Measurements from ENCODE around the gene ARHGAP26. TPM values are rescaled to one million over a fixed set of nuclear protein-coding genes. Genes with fewer than 3 reads are reported as not detected.

Gene ARHGAP26
- total and polyA plus RNA-seq, 4 donors, result 1.8 to 16.7 (median 4.1) TPM

GRCh38 chr5:142780871-142781270 is 10.7 kb downstream of the ARHGAP26 start (continued):
- no peak for TF ChIP-seq RXRA (IDR thresholded peaks at IDR 0.05)
- TF ChIP-seq, protein P1, sequence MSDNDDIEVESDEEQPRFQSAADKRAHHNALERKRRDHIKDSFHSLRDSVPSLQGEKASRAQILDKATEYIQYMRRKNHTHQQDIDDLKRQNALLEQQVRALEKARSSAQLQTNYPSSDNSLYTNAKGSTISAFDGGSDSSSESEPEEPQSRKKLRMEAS (IDR thresholded peaks at IDR 0.05), result no peak

- Histone ChIP-seq H3K27me3 (ENCODE audit: control insufficient read depth in 4 of 4, insufficient read depth in 4 of 4, low read length in 3 of 4) (no peaks in the 10 kb centered on the region), H3K4me1 (ENCODE audit: control insufficient read depth in 4 of 4, insufficient read depth in 4 of 4, low read length in 3 of 4) (peaks cover 0 to 25% (median 7%) of the 10 kb centered on the region in 4 donors), H3K9ac (ENCODE audit: low read depth in 1 of 2, low read length in 2 of 2) (no peak overlapping the region), H3K36me3 (ENCODE audit: control insufficient read depth in 4 of 4, insufficient read depth in 3 of 4, low read depth in 1 of 4, low read length in 3 of 4) (no peaks in the 10 kb centered on the region), H3K4me3 (ENCODE audit: low read depth in 1 of 3, low read length in 3 of 3) (no peak overlapping the region), H3K9me3 (ENCODE audit: control insufficient read depth in 4 of 4, low read length in 3 of 4) (no peaks in the 10 kb centered on the region), H3K27ac (ENCODE audit: low read depth in 1 of 2, low read length in 2 of 2) (no peak overlapping the region)
- 81% methylated on average over 8 of the region's 8 CpGs for WGBS
- TF ChIP-seq FOXA1 (IDR thresholded peaks at IDR 0.05) (no peak), YY1 (IDR thresholded peaks at IDR 0.05) (no peak), TAF1 (conservative IDR thresholded peaks at IDR 0.05) (no peak), NR2F2 (IDR thresholded peaks at IDR 0.05) (peak; percentile 58), SP1 (IDR thresholded peaks at IDR 0.05) (peak; percentile 11), RXRA (IDR thresholded peaks at IDR 0.05) (no peak), JUND (IDR thresholded peaks at IDR 0.05) (no peak), REST (IDR thresholded peaks at IDR 0.05) (no peak), EGR1 (IDR thresholded peaks at IDR 0.05; ENCODE audit: low read depth in 2 of 2) (no peak), RAD21 (IDR thresholded peaks at IDR 0.05) (no peak)
- TF ChIP-seq, protein P2, sequence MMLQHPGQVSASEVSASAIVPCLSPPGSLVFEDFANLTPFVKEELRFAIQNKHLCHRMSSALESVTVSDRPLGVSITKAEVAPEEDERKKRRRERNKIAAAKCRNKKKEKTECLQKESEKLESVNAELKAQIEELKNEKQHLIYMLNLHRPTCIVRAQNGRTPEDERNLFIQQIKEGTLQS (IDR thresholded peaks at IDR 0.05), result no peak
- TF ChIP-seq, protein P3, sequence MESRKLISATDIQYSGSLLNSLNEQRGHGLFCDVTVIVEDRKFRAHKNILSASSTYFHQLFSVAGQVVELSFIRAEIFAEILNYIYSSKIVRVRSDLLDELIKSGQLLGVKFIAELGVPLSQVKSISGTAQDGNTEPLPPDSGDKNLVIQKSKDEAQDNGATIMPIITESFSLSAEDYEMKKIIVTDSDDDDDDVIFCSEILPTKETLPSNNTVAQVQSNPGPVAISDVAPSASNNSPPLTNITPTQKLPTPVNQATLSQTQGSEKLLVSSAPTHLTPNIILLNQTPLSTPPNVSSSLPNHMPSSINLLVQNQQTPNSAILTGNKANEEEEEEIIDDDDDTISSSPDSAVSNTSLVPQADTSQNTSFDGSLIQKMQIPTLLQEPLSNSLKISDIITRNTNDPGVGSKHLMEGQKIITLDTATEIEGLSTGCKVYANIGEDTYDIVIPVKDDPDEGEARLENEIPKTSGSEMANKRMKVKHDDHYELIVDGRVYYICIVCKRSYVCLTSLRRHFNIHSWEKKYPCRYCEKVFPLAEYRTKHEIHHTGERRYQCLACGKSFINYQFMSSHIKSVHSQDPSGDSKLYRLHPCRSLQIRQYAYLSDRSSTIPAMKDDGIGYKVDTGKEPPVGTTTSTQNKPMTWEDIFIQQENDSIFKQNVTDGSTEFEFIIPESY (IDR thresholded peaks at IDR 0.05), result no peak
- TF ChIP-seq, protein P1 (IDR thresholded peaks at IDR 0.05), result no peak
- TF ChIP-seq, protein P4, sequence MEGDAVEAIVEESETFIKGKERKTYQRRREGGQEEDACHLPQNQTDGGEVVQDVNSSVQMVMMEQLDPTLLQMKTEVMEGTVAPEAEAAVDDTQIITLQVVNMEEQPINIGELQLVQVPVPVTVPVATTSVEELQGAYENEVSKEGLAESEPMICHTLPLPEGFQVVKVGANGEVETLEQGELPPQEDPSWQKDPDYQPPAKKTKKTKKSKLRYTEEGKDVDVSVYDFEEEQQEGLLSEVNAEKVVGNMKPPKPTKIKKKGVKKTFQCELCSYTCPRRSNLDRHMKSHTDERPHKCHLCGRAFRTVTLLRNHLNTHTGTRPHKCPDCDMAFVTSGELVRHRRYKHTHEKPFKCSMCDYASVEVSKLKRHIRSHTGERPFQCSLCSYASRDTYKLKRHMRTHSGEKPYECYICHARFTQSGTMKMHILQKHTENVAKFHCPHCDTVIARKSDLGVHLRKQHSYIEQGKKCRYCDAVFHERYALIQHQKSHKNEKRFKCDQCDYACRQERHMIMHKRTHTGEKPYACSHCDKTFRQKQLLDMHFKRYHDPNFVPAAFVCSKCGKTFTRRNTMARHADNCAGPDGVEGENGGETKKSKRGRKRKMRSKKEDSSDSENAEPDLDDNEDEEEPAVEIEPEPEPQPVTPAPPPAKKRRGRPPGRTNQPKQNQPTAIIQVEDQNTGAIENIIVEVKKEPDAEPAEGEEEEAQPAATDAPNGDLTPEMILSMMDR (IDR thresholded peaks at IDR 0.05; ENCODE audit: low read depth, low read length, missing input control), result no peak
- DNase-seq (ENCODE audit: low spot score), result no peak
These were observed 12.9 kb downstream of the ARHGAP26 start for GRCh38 chr5:142782976-142783530.

All from liver (tissue), 9 donors.